ENCODE results near the gene CDH4.

GRCh38 chr20:61556111-61556510, 304.1 kb downstream of the CDH4 start:
- TF ChIP-seq CTCF (IDR thresholded peaks at IDR 0.05) (no peak), ZFX (IDR thresholded peaks at IDR 0.05; ENCODE audit: borderline replicate concordance) (no peak)
